Upper lobe of right lung (tissue), 1 donor: ENCODE measurements around the gene ZNF532. TPM values are rescaled to one million over a fixed set of nuclear protein-coding genes. Genes with fewer than 3 reads are reported as not detected.

Source experiments
- ATAC-seq: fragments of 200-7000 bp; cut with Tn5 transposase; one replicate; pipeline ENCODE4 v1.9.1; 2020; ENCODE audit warnings: mild to moderate bottlenecking, moderate library complexity
- DNase-seq: peaks from one replicate; pipeline ENCODE4 v3.0.0-alpha.2; 2020
- H3K27ac ChIP-seq: fragments of 200-600 bp; one replicate; pipeline ENCODE4 v1.8.0; 2022
- H3K27me3 ChIP-seq: fragments of 200-600 bp; one replicate; pipeline ENCODE4 v1.8.0; 2022; ENCODE audit warnings: mild to moderate bottlenecking
- H3K36me3 ChIP-seq: fragments of 200-600 bp; one replicate; pipeline ENCODE4 v1.8.0; 2022
- H3K4me1 ChIP-seq: fragments of 200-600 bp; one replicate; pipeline ENCODE4 v1.8.0; 2022
- H3K4me3 ChIP-seq: fragments of 200-600 bp; one replicate; pipeline ENCODE4 v1.8.0; 2022; ENCODE audit warnings: mild to moderate bottlenecking
- H3K9me3 ChIP-seq: fragments of 200-600 bp; one replicate; pipeline ENCODE4 v1.8.0; 2022
- intact Hi-C: fragments of 100-400 bp; cut with DNase I; formaldehyde crosslinking; loops from one replicate; pipeline ENCODE4 v1.11.0; 2022
- total RNA-seq: library from RNA; stranded (reverse); fragmentation: NEBNext Ultra II Directional; extraction: Animal tissue kit (Norgen Biotek cat#: 25700); gene quantifications from one replicate; pipeline ENCODE4 v1.2.1, GENCODE V29; 2021
- TF ChIP-seq, protein P1 (sequence below): fragments of 200-600 bp; IDR thresholded peaks from one replicate; pipeline ENCODE4 v1.8.0; 2022; ENCODE audit warnings: antibody characterized with exemption
- donor health status: DM: no; HTN: yes; CAD: no; lungs with severe emphysema.

The ZNF532 gene
- total RNA-seq, 1 donor from 2014 or later, result 56.6 TPM

DNA sequence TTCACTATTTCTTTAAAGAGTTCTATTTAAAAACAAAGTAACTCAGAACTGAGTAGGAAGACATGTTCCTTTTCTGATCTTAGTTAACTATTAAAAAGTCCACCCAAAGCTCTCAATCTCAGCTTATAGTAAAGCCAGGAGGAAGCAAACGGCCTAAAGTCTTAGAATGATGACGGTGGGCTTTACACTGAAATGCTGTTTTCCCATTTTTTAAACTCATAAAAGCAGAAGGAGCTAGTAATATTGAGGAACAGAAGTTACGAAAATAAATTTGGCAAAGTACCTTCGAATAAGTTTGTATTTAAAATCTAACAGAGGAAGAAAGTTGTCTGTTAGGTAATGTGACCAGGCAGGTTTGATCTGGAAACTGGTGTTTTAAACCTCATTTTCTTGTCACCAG is 111.1 kb downstream of the ZNF532 start:
- Histone ChIP-seq H3K9me3 (no peaks in the 10 kb centered on the region), H3K27ac (peak overlapping the region; percentile 44), H3K4me3 (no peak overlapping the region), H3K4me1 (peaks cover 6% of the 10 kb centered on the region), H3K36me3 (peaks cover 22% of the 10 kb centered on the region), H3K27me3 (no peaks in the 10 kb centered on the region)
- DNase-seq (no peak), ATAC-seq (no peak)
- intact Hi-C loops, result no loop called here
- TF ChIP-seq, protein P1, sequence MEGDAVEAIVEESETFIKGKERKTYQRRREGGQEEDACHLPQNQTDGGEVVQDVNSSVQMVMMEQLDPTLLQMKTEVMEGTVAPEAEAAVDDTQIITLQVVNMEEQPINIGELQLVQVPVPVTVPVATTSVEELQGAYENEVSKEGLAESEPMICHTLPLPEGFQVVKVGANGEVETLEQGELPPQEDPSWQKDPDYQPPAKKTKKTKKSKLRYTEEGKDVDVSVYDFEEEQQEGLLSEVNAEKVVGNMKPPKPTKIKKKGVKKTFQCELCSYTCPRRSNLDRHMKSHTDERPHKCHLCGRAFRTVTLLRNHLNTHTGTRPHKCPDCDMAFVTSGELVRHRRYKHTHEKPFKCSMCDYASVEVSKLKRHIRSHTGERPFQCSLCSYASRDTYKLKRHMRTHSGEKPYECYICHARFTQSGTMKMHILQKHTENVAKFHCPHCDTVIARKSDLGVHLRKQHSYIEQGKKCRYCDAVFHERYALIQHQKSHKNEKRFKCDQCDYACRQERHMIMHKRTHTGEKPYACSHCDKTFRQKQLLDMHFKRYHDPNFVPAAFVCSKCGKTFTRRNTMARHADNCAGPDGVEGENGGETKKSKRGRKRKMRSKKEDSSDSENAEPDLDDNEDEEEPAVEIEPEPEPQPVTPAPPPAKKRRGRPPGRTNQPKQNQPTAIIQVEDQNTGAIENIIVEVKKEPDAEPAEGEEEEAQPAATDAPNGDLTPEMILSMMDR, result no peak

DNA sequence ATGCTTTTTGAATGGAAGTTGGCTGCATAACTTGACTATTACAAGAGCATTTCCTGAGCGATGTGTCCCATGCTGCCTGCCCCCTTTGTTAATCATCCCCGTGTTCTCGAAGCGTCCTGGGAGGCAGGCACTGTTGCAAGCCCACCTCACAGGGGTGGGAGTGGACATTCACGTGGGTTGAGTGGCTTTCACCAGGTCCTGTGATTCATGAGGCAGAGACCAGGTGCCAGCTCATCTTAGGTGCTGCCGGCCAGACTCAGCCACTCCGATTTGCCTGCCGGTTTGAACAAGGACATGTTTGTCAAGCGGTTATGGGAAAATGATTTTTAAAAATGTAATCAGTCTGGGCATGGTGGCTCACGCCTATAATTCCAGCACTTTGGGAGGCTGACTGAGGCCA is 112.5 kb downstream of the ZNF532 start:
- H3K27ac ChIP-seq, result no peak overlapping the region
- intact Hi-C loops, result no loop called here
- H3K36me3 ChIP-seq, result peaks cover 36% of the 10 kb centered on the region
- H3K27me3 ChIP-seq, result no peaks in the 10 kb centered on the region
- TF ChIP-seq, protein P1, result no peak
- no peaks in the 10 kb centered on the region for H3K9me3 ChIP-seq
- DNase-seq (no peak), ATAC-seq (no peak)
- no peak overlapping the region for H3K4me3 ChIP-seq
- peaks cover 6% of the 10 kb centered on the region for H3K4me1 ChIP-seq

DNA sequence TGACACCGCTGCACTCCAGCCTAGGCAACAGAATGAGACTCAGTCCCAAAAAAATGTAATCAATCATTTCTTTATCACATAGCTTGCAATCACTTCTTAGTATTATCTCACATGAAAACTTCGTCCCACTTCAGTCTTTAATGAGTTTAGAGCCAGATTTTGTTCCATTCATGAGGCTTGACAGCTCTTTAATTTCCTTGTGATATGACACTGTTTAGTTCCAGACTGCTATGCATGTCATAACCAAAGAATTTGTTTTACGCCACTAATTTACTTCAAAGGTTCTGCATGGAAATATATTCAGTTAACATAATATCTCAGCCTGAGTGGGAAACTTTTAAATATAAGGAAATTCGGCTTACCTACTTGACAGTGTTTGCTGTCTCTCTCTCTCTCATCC is 113.1 kb downstream of the ZNF532 start:
- Histone ChIP-seq H3K27ac (no peak overlapping the region), H3K36me3 (peaks cover 40% of the 10 kb centered on the region), H3K27me3 (no peaks in the 10 kb centered on the region), H3K4me1 (peaks cover 6% of the 10 kb centered on the region), H3K9me3 (no peaks in the 10 kb centered on the region), H3K4me3 (no peak overlapping the region)
- TF ChIP-seq, protein P1, result no peak
- DNase-seq (no peak), ATAC-seq (no peak)
- intact Hi-C loops, result no loop called here

DNA sequence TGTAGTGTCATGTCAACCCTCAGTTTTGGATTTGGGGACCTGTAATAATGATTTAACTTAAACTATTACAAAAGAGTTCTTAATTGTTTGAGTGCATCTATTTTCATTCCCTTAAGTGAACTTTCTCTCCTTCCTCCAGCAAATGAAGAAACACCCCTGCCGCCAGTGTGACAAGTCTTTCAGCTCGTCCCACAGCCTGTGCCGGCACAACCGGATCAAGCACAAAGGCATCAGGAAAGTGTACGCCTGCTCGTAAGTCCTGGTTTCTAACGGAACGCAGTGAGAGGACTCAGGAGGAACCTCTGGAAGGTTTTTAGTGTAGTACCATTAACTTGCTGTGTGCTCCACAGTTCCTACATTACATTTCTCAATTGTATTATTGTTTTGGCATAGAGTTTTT is 114.2 kb downstream of the ZNF532 start:
- DNase-seq, result no peak
- TF ChIP-seq, protein P1, result no peak
- Histone ChIP-seq H3K9me3 (no peaks in the 10 kb centered on the region), H3K36me3 (peaks cover 50% of the 10 kb centered on the region), H3K27me3 (no peaks in the 10 kb centered on the region), H3K4me3 (no peak overlapping the region), H3K27ac (no peak overlapping the region), H3K4me1 (peaks cover 6% of the 10 kb centered on the region)
- no peak for ATAC-seq
- intact Hi-C loops, result no loop called here

DNA sequence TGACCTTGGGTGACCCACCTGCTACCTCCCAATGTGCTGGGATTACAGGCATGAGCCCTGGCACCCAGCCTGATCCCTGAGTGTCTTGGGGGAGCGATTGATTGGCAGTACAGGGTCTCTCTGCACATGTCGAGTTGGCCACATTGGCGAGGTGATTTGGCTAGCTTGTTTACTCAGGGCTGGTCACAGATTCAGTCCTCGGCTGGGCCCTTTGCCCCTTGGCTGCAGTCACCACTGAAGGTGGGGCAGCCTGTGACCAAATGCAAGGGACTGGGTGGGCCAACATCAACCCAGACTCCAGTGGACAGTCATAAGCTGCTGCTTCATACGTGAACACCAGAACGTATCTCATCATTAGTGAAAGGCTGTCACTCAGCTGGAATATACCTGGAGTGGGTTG is 114.9 kb downstream of the ZNF532 start:
- no peak overlapping the region for H3K4me3 ChIP-seq
- no peaks in the 10 kb centered on the region for H3K27me3 ChIP-seq
- intact Hi-C loops, result no loop called here
- TF ChIP-seq, protein P1, result no peak
- DNase-seq (no peak), ATAC-seq (no peak)
- no peak overlapping the region for H3K27ac ChIP-seq
- H3K9me3 ChIP-seq, result no peaks in the 10 kb centered on the region
- peaks cover 6% of the 10 kb centered on the region for H3K4me1 ChIP-seq
- peaks cover 57% of the 10 kb centered on the region for H3K36me3 ChIP-seq

DNA sequence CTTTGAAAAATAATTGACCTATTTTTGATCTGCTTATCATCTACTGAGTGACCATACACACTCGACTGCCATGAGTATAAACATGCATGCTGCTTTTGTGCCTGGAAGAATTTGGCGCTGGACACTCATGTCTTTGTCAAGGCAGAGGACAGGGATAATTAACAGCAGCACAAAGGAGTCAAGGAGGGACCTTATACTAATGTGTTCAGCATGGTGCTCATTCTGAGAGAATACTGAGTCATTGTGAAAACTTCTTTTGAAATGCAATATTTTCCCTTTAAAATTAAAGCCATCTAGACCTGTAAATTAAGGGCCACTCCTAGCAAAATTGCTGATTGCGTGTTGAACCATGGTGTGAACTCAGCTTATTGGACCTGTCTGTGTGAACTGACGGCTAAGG is 116.3 kb downstream of the ZNF532 start:
- TF ChIP-seq, protein P1, result no peak
- DNase-seq (no peak), ATAC-seq (no peak)
- no peaks in the 10 kb centered on the region for H3K9me3 ChIP-seq
- H3K27ac ChIP-seq, result no peak overlapping the region
- intact Hi-C loops, result no loop called here
- no peak overlapping the region for H3K4me3 ChIP-seq
- H3K27me3 ChIP-seq, result no peaks in the 10 kb centered on the region
- peaks cover 4% of the 10 kb centered on the region for H3K4me1 ChIP-seq
- peaks cover 57% of the 10 kb centered on the region for H3K36me3 ChIP-seq
